Measurements from ENCODE around the gene NPDC1. TPM values are rescaled to one million over a fixed set of nuclear protein-coding genes. Genes with fewer than 3 reads are reported as not detected.
A peak's percentile ranks its signal among the peaks of the same experiment; 100 is the strongest.

NPDC1 gene, protein sequence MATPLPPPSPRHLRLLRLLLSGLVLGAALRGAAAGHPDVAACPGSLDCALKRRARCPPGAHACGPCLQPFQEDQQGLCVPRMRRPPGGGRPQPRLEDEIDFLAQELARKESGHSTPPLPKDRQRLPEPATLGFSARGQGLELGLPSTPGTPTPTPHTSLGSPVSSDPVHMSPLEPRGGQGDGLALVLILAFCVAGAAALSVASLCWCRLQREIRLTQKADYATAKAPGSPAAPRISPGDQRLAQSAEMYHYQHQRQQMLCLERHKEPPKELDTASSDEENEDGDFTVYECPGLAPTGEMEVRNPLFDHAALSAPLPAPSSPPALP
- total RNA-seq (10 to 100 TPM; 24.6 to 27.5 TPM), polyA plus RNA-seq (38.4 TPM)

DNA sequence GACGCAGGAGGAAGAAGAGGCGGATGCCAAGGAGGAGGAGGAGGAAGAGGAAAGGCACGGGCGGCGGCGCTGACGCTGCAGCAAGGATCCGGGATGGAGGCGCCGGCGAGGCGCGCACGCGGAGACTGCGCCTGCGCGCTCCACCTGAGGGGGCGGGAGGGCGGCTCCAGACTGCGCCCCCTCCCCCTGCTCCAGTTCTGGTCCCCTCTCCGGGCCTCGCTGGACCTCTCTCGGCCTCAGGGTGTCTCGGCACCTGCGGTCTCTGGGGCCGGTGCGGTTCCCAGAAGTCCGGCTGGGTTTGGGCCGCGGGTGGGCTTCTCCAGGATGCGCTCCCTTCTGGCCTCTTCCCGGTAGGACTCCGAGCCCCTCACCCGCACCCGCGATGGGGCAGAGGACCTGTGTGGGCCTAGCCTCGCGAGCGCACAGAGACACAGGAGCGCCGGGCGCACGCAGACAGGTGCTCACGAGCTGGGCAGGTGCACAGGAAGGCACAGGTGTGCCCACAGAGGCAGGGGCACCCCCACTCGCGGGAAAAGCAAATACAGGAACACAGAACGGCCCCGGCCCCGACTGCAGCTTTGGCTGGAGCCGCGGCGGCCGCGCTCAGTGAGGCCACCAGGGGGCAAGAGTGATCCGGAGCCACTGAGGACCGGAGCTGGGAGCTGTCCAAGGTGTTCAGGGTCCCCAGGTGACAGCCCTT is at the start of gene NPDC1:
Gene NPDC1, minus strand, starts transcription at position 90 of the 700 bp plus-strand sequence. CDS start 188 bp downstream, outside the sequence.
- H3K4me3 Mint-ChIP-seq: peak within 1 kb of the TSS; percentile 70 to 87 (median 86)
- Histone ChIP-seq H3K27ac (ENCODE audit: low read depth, low read length) (peak within 1 kb of the TSS; percentile 24), H3K27me3 (ENCODE audit: insufficient read depth, low read length, poor library complexity, severe bottlenecking) (peaks cover 49% of the 10 kb centered on the region), H3K9me3 (ENCODE audit: low read length) (no peaks in the 10 kb centered on the region), H3K4me3 (ENCODE audit: low read length) (peak within 1 kb of the TSS; percentile 47), H3K36me3 (ENCODE audit: insufficient read depth, low read length) (no peaks in the 10 kb centered on the region), H3K4me1 (ENCODE audit: insufficient read depth, low read length) (peaks cover 27% of the 10 kb centered on the region)
- DNase-seq: peak; percentile 68 to 83 (median 71)
- H3K9me3 Mint-ChIP-seq: no peaks in the 10 kb centered on the region
- H3K4me1 Mint-ChIP-seq: peaks cover 6 to 26% (median 13%) of the 10 kb centered on the region in 3 donors
- CTCF ChIA-PET: interaction anchor here (0.7 to 4.4 kb wide), 39 partner anchors 9 to 306 kb away, joined by 3 to 87 read pairs (median 5); partner anchors contain the start of genes AJM1, FUT7, MAMDC4 and MAN1B1
- POLR2A ChIA-PET: interaction anchor here (0.6 to 1.4 kb wide), 6 partner anchors 11 to 180 kb away, joined by 3 to 5 read pairs (median 3); partner anchors contain the start of genes CLIC3, MAN1B1 and PAXX
- H3K36me3 Mint-ChIP-seq: no peaks in the 10 kb centered on the region
- H3K27ac Mint-ChIP-seq: peak within 1 kb of the TSS in 4 of 8 donors; percentile 38 to 60 (median 44)
- peaks cover 28 to 35% of the 10 kb centered on the region in 2 donors for H3K27me3 Mint-ChIP-seq

DNA sequence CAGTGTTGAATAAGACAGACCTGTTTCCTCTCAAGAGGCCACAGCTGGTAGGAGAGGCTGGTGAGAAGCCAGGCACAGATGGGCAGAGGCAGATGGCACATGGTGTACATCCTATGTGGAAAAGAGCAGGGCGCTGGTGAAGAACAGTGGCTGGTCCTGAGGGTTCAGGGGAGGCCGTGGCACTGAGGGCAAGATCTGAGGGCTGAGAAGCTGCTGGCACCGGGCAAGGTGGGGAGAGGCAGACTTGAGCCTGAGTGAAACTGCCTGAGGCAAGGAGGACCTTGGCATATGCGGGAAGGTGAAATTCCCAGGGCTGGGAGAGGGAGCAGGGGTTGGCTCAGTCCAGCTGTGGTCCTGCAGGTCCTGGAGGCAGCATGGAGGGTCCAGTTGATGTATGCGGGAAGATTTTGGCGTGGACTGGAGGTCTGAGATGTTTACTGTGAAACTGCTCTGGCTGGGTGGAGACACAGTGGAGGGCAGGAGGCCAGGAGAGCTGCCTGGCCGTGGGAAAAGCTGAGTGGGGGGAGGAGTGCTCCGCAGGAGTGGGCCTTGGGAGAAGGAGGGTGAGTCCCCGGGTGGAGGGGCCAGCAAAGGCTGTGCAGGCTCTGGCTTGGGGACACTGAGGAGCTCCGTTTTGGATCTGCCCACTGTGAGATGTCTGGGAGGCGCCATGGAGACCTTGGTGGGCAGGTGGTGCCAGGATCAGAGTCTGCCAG is 43.4 kb upstream of the NPDC1 start:
- CTCF ChIA-PET: interaction anchor here (1.0 to 1.7 kb wide), 3 partner anchors 22 to 54 kb away, joined by 4 to 6 read pairs (median 4); no protein-coding TSS in a partner anchor
- POLR2A ChIA-PET: no interaction called here
- Histone ChIP-seq H3K36me3 (ENCODE audit: insufficient read depth, low read length) (peaks cover 9% of the 10 kb centered on the region), H3K9me3 (ENCODE audit: low read length) (no peaks in the 10 kb centered on the region), H3K27ac (ENCODE audit: low read depth, low read length) (no peak overlapping the region), H3K4me3 (ENCODE audit: low read length) (no peak overlapping the region), H3K4me1 (ENCODE audit: insufficient read depth, low read length) (peaks cover 19% of the 10 kb centered on the region), H3K27me3 (ENCODE audit: insufficient read depth, low read length, poor library complexity, severe bottlenecking) (no peaks in the 10 kb centered on the region)
- Mint-ChIP-seq H3K27me3 (no peaks in the 10 kb centered on the region), H3K36me3 (peaks cover 0 to 58% (median 13%) of the 10 kb centered on the region in 3 donors), H3K27ac (peak overlapping the region in 6 of 8 donors; percentile 66 to 84 (median 70)), H3K4me3 (peak overlapping the region in 4 of 7 donors; percentile 19 to 89 (median 54)), H3K4me1 (peaks cover 24 to 45% (median 30%) of the 10 kb centered on the region in 3 donors), H3K9me3 (no peaks in the 10 kb centered on the region)
- DNase-seq: no peak

DNA sequence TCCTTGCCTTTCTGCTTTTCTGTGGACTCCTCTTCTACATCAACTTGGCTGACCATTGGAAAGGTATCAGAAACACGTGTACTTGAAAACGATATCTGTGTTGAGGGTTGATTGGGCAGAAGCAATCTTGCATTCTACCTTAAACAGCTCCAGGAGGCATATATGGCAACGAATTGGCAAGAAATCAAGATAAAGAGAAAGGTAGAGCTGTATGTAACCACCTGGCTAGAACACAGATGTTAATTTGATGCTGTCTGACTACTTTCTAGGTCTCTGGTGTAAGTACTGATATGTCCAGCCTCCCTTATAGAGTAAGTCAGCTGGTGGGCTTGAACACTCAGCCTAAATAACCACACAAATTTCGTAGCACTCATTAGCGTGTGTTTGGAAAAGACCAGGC is 42.1 kb upstream of the NPDC1 start:
- Histone ChIP-seq H3K4me1 (ENCODE audit: insufficient read depth, low read length) (peaks cover 19% of the 10 kb centered on the region), H3K36me3 (ENCODE audit: insufficient read depth, low read length) (peaks cover 9% of the 10 kb centered on the region), H3K27me3 (ENCODE audit: insufficient read depth, low read length, poor library complexity, severe bottlenecking) (no peaks in the 10 kb centered on the region), H3K4me3 (ENCODE audit: low read length) (peak overlapping the region; percentile 88), H3K9me3 (ENCODE audit: low read length) (no peaks in the 10 kb centered on the region), H3K27ac (ENCODE audit: low read depth, low read length) (no peak overlapping the region)
- H3K36me3 Mint-ChIP-seq: peaks cover 0 to 56% (median 10%) of the 10 kb centered on the region in 3 donors
- H3K4me1 Mint-ChIP-seq: peaks cover 21 to 41% (median 29%) of the 10 kb centered on the region in 3 donors
- no peaks in the 10 kb centered on the region for H3K27me3 Mint-ChIP-seq
- no peaks in the 10 kb centered on the region for H3K9me3 Mint-ChIP-seq
- CTCF ChIA-PET: interaction anchor here (1.0 to 1.7 kb wide), 4 partner anchors 20 to 53 kb away, joined by 4 to 6 read pairs (median 6); partner anchors contain the start of gene NPDC1
- H3K4me3 Mint-ChIP-seq: peak overlapping the region; percentile 84 to 92 (median 89)
- POLR2A ChIA-PET: no interaction called here
- peak overlapping the region; percentile 86 to 97 (median 95) for H3K27ac Mint-ChIP-seq
- no peak for DNase-seq

DNA sequence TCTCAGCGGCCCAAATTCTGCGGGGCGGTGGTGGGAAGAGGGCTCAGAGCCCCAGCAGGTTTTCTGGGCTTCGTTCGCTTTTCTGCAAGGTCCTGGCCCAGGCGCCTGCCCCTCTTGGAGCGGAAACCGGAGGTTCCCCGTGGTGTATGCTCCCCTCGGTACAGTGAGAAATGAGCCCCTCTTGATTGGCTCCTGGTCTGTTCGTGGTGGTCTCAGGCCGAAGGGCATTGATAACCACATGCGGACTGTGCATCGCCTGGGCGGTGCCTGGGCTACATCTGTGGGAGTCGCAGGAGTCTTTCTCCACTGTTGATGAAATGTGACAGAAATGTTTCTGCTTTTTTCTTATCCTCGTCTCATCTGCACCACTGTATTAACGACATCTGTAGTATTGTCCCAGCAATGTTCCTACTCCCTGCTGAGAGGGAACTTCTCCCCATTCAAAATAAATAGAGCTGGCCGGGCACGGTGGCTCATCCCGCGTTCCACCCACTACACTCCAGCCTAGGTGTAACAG is 41.5 kb upstream of the NPDC1 start:
- H3K9me3 ChIP-seq (ENCODE audit: low read length): no peaks in the 10 kb centered on the region
- H3K27me3 ChIP-seq (ENCODE audit: insufficient read depth, low read length, poor library complexity, severe bottlenecking): no peaks in the 10 kb centered on the region
- H3K27ac Mint-ChIP-seq: peak overlapping the region; percentile 86 to 97 (median 95)
- H3K4me3 ChIP-seq (ENCODE audit: low read length): peak overlapping the region; percentile 88
- CTCF ChIA-PET: interaction anchor here (0.9 to 2.5 kb wide), 11 partner anchors 8 to 240 kb away, joined by 3 to 29 read pairs (median 5); partner anchors contain the start of genes FUT7, NPDC1, RNF224 and SAPCD2
- peaks cover 21 to 41% (median 25%) of the 10 kb centered on the region in 3 donors for H3K4me1 Mint-ChIP-seq
- H3K36me3 Mint-ChIP-seq: peaks cover 0 to 53% (median 7%) of the 10 kb centered on the region in 3 donors
- peaks cover 19% of the 10 kb centered on the region for H3K4me1 ChIP-seq (ENCODE audit: insufficient read depth, low read length)
- DNase-seq: no peak
- peak overlapping the region; percentile 86 for H3K27ac ChIP-seq (ENCODE audit: low read depth, low read length)
- peaks cover 9% of the 10 kb centered on the region for H3K36me3 ChIP-seq (ENCODE audit: insufficient read depth, low read length)
- no peaks in the 10 kb centered on the region for H3K27me3 Mint-ChIP-seq
- peak overlapping the region; percentile 84 to 92 (median 89) for H3K4me3 Mint-ChIP-seq
- H3K9me3 Mint-ChIP-seq: no peaks in the 10 kb centered on the region
- POLR2A ChIA-PET: interaction anchor here (0.8 to 3.0 kb wide), 17 partner anchors 8 to 359 kb away, joined by 3 to 45 read pairs (median 5); partner anchors contain the start of genes DPP7, SAPCD2, TMEM141 and TRAF2

DNA sequence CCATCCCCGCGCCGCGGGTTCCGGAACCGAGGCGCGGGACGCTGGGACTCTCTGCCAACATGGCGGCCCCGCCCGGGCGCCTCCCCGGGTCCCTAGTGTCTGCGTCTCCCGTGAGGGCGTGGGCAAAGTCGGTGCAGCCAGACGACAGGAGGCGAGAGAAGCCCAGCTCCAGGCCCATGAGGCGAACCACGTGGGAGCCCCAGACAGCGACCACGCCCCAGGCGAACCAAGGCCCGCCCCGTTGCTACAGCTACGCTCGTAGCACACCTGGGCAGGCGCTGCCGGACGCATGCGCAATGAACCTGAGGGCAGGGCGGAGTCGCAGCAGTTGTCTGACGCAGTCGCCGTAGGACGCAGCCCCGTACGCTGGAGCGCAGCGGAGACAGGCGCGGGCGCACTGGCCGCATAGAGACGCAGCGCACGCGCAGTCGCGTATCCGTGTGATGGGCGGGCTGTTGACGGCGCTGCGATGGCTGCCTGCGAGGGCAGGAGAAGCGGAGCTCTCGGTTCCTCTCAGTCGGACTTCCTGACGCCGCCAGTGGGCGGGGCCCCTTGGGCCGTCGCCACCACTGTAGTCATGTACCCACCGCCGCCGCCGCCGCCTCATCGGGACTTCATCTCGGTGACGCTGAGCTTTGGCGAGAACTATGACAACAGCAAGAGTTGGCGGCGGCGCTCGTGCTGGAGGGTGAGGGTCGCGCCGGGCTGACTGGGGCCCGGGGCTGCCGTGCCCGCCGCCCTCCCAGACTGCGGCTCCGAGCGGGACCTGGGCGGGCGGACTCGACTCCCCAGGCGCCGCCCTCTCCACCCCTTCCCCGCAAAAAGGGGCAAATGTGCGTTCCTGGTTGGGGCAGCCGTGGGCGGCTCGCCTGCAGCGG is 40.8 kb upstream of the NPDC1 start, which contains the start of gene MAN1B1:
Gene MAN1B1, plus strand, starts transcription at position 455 of the 878 bp plus-strand sequence. Its CDS starts 15 bp downstream, at position 470.
- ChIA-PET CTCF (interaction anchor here (0.9 to 2.5 kb wide), 19 partner anchors 9 to 293 kb away, joined by 3 to 29 read pairs (median 4); partner anchors contain the start of genes ABCA2, FUT7, NPDC1 and RNF224), POLR2A (interaction anchor here (0.8 to 3.0 kb wide), 21 partner anchors 9 to 548 kb away, joined by 3 to 45 read pairs (median 5); partner anchors contain the start of genes CCDC183, DPP7, SAPCD2 and TMEM141)
- DNase-seq: peak; percentile 99 to 100 (median 99)
- H3K27ac ChIP-seq (ENCODE audit: low read depth, low read length): peak within 1 kb of the TSS; percentile 86
- Mint-ChIP-seq H3K4me1 (peaks cover 21 to 41% (median 23%) of the 10 kb centered on the region in 3 donors), H3K27ac (peak within 1 kb of the TSS; percentile 86 to 99 (median 96)), H3K36me3 (peaks cover 0 to 51% (median 5%) of the 10 kb centered on the region in 3 donors), H3K9me3 (no peaks in the 10 kb centered on the region), H3K27me3 (no peaks in the 10 kb centered on the region), H3K4me3 (peak within 1 kb of the TSS; percentile 86 to 93 (median 89))
- H3K4me1 ChIP-seq (ENCODE audit: insufficient read depth, low read length): peaks cover 19% of the 10 kb centered on the region
- H3K36me3 ChIP-seq (ENCODE audit: insufficient read depth, low read length): peaks cover 6% of the 10 kb centered on the region
- no peaks in the 10 kb centered on the region for H3K27me3 ChIP-seq (ENCODE audit: insufficient read depth, low read length, poor library complexity, severe bottlenecking)
- H3K4me3 ChIP-seq (ENCODE audit: low read length): peak within 1 kb of the TSS; percentile 88
- H3K9me3 ChIP-seq (ENCODE audit: low read length): no peaks in the 10 kb centered on the region

DNA sequence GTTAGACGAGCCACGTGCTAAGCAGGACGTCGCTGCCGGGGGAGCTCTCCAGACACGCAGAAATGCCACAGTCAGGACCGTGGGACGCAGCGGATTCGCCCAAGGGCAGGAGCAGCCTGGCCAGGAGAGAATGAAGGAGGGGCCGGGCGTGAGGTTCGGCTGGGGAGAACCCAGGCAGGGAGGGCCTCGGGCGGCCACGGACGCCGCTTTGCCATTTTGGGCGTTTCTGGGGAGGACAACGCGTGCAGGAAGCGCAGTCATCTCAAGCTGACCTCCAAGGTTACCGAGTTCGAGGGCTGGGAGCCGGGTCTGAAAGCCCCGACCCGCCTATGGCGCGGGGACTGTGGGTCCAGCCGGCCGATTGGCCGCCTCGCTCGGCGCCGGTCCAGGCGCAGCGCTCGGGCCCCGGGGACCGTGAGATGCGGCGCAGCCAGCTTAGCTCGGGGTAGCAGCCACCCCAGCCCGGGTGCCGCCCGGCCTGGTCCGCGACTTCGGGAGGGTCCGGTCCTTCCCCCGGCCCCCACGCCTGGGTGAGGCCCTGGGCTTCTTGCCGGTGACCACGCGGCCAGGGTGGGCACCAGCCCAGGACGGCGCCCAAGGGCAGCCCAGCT is 40.0 kb upstream of the NPDC1 start:
- peaks cover 21 to 41% (median 23%) of the 10 kb centered on the region in 3 donors for H3K4me1 Mint-ChIP-seq
- CTCF ChIA-PET: interaction anchor here (1.0 to 2.5 kb wide), 18 partner anchors 10 to 292 kb away, joined by 3 to 29 read pairs (median 4); partner anchors contain the start of genes ABCA2, FUT7, NPDC1 and RNF224
- Histone ChIP-seq H3K4me3 (ENCODE audit: low read length) (peak overlapping the region; percentile 76), H3K4me1 (ENCODE audit: insufficient read depth, low read length) (peaks cover 19% of the 10 kb centered on the region), H3K36me3 (ENCODE audit: insufficient read depth, low read length) (peaks cover 4% of the 10 kb centered on the region), H3K27ac (ENCODE audit: low read depth, low read length) (peak overlapping the region; percentile 86), H3K27me3 (ENCODE audit: insufficient read depth, low read length, poor library complexity, severe bottlenecking) (no peaks in the 10 kb centered on the region), H3K9me3 (ENCODE audit: low read length) (no peaks in the 10 kb centered on the region)
- peak overlapping the region; percentile 86 to 99 (median 94) for H3K27ac Mint-ChIP-seq
- POLR2A ChIA-PET: interaction anchor here (0.8 to 3.0 kb wide), 17 partner anchors 9 to 547 kb away, joined by 3 to 45 read pairs (median 5); partner anchors contain the start of genes CCDC183, DPP7, SAPCD2 and TMEM141
- peak overlapping the region; percentile 83 to 93 (median 87) for H3K4me3 Mint-ChIP-seq
- peaks cover 0 to 51% (median 5%) of the 10 kb centered on the region in 3 donors for H3K36me3 Mint-ChIP-seq
- no peak for DNase-seq
- H3K9me3 Mint-ChIP-seq: no peaks in the 10 kb centered on the region
- H3K27me3 Mint-ChIP-seq: no peaks in the 10 kb centered on the region
